ENCODE results near the gene CCNT2.

CCNT2 gene

GRCh38 chr2:134924912-134925311 is 6.3 kb downstream of the CCNT2 start:
- Histone ChIP-seq H3K79me2 (ENCODE audit: insufficient read depth, low read length) (peaks cover 100% of the 10 kb centered on the region), H3K9ac (ENCODE audit: low read depth, low read length, poor library complexity, severe bottlenecking) (no peak overlapping the region), H3K4me2 (ENCODE audit: low read depth, low read length, poor library complexity, severe bottlenecking) (peak overlapping the region; percentile 78), H2AFZ (ENCODE audit: low read length) (no peak overlapping the region), H3K27me3 (ENCODE audit: insufficient read depth, low read length, poor library complexity, severe bottlenecking) (no peaks in the 10 kb centered on the region), H3F3A (ENCODE audit: low read depth) (no peaks in the 10 kb centered on the region), H3K9me3 (ENCODE audit: insufficient read depth, low read depth, low read length) (no peaks in the 10 kb centered on the region), H4K20me1 (ENCODE audit: insufficient read depth, low read length, poor library complexity, severe bottlenecking) (peaks cover 97% of the 10 kb centered on the region), H3K4me1 (ENCODE audit: insufficient read depth, low read length, poor library complexity, severe bottlenecking) (peaks cover 67% of the 10 kb centered on the region), H3K9me2 (replicated peaks; ENCODE audit: low read depth, low read length) (no peaks in the 10 kb centered on the region), H3K4me3 (ENCODE audit: low read length, poor library complexity, severe bottlenecking) (peak overlapping the region; percentile 61), H3K36me3 (ENCODE audit: insufficient read depth, low read length) (peaks cover 7% of the 10 kb centered on the region; the same call in 1 of the 2 replicates)
- TF ChIP-seq CTCF (conservative IDR thresholded peaks at IDR 0.05; ENCODE audit: low read length) (no peak), EZH2phosphoT487 (IDR thresholded peaks at IDR 0.05; ENCODE audit: borderline replicate concordance) (no peak)

GRCh38 chr2:134926231-134926931 is 7.8 kb downstream of the CCNT2 start:
- Histone ChIP-seq H3K4me2 (ENCODE audit: low read depth, low read length, poor library complexity, severe bottlenecking) (peak overlapping the region; percentile 78), H3K79me2 (ENCODE audit: insufficient read depth, low read length) (peaks cover 100% of the 10 kb centered on the region), H3K27me3 (ENCODE audit: insufficient read depth, low read length, poor library complexity, severe bottlenecking) (no peaks in the 10 kb centered on the region), H3K4me3 (ENCODE audit: low read length, poor library complexity, severe bottlenecking) (peak overlapping the region; percentile 61), H3K9me2 (replicated peaks; ENCODE audit: low read depth, low read length) (no peaks in the 10 kb centered on the region), H3K36me3 (ENCODE audit: insufficient read depth, low read length) (peaks cover 7% of the 10 kb centered on the region; the same call in 1 of the 2 replicates), H3K4me1 (ENCODE audit: insufficient read depth, low read length, poor library complexity, severe bottlenecking) (peaks cover 61% of the 10 kb centered on the region), H3K9me3 (ENCODE audit: insufficient read depth, low read depth, low read length) (no peaks in the 10 kb centered on the region), H2AFZ (ENCODE audit: low read length) (no peak overlapping the region), H3F3A (ENCODE audit: low read depth) (no peaks in the 10 kb centered on the region), H3K9ac (ENCODE audit: low read depth, low read length, poor library complexity, severe bottlenecking) (peak overlapping the region; percentile 5), H4K20me1 (ENCODE audit: insufficient read depth, low read length, poor library complexity, severe bottlenecking) (peaks cover 96% of the 10 kb centered on the region)
- no peak for TF ChIP-seq EZH2phosphoT487 (IDR thresholded peaks at IDR 0.05; ENCODE audit: borderline replicate concordance)
- TF ChIP-seq CTCF (conservative IDR thresholded peaks at IDR 0.05; ENCODE audit: low read length), result no peak

- H3K4me2 ChIP-seq (ENCODE audit: low read depth, low read length, poor library complexity, severe bottlenecking), result peak overlapping the region; percentile 78
- peak overlapping the region; percentile 61 for H3K4me3 ChIP-seq (ENCODE audit: low read length, poor library complexity, severe bottlenecking)
- H3K9me3 ChIP-seq (ENCODE audit: insufficient read depth, low read depth, low read length), result no peaks in the 10 kb centered on the region
- peaks cover 53% of the 10 kb centered on the region for H3K4me1 ChIP-seq (ENCODE audit: insufficient read depth, low read length, poor library complexity, severe bottlenecking)
- peaks cover 12% of the 10 kb centered on the region; the same call in 1 of the 2 replicates for H3K36me3 ChIP-seq (ENCODE audit: insufficient read depth, low read length)
- no peaks in the 10 kb centered on the region for H3F3A ChIP-seq (ENCODE audit: low read depth)
- TF ChIP-seq CTCF (conservative IDR thresholded peaks at IDR 0.05; ENCODE audit: low read length) (no peak), EZH2phosphoT487 (IDR thresholded peaks at IDR 0.05; ENCODE audit: borderline replicate concordance) (no peak)
- peaks cover 100% of the 10 kb centered on the region for H3K79me2 ChIP-seq (ENCODE audit: insufficient read depth, low read length)
- H2AFZ ChIP-seq (ENCODE audit: low read length), result no peak overlapping the region
- H3K9ac ChIP-seq (ENCODE audit: low read depth, low read length, poor library complexity, severe bottlenecking), result no peak overlapping the region
- peaks cover 96% of the 10 kb centered on the region for H4K20me1 ChIP-seq (ENCODE audit: insufficient read depth, low read length, poor library complexity, severe bottlenecking)
- no peaks in the 10 kb centered on the region for H3K9me2 ChIP-seq (replicated peaks; ENCODE audit: low read depth, low read length)
- no peaks in the 10 kb centered on the region for H3K27me3 ChIP-seq (ENCODE audit: insufficient read depth, low read length, poor library complexity, severe bottlenecking)
Measured at GRCh38 chr2:134927195-134927594, 8.6 kb downstream of the CCNT2 start.
